PFSK-1 (cell line): ENCODE measurements around the gene NUDCD3.

Experiments used
- POLR2AphosphoS5 ChIP-seq: IDR thresholded peaks from 2 replicates; pipeline ENCODE4 v1.6.1; 2012; ENCODE audit warnings: low read depth, mild to moderate bottlenecking, control low read depth, low read length, moderate library complexity
- SIN3A ChIP-seq: IDR thresholded peaks from 2 replicates; pipeline ENCODE4 v1.6.1; 2012; ENCODE audit warnings: mild to moderate bottlenecking, low read length, moderate library complexity, borderline replicate concordance; ENCODE audit not compliant: insufficient read depth

DNA sequence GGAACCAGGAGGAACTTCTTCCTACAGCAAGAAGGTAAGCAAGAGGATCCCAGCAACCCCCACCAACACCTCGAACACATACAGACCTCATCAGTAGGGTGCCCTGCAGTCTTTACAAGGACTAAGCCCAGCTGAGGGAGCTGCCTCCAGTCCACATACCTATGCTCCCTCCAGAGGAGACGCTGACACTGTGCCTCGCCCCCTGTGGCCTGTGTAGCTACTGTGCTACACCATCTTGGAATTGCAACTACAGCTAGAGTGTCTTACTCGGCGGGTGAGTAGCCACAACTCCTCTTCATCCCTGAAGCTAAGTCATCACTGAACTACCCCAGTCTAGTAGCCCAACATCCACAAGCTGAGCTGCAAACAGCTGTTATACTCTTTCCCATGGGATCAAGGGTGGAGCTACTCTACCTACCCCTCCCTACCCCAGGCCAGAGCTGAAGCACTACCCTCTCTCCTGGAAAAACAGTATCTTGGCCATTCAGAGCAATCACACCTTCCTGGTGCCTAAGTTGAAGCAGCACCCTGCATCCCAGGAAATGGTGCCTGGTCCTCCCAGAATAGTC is 122.9 kb downstream of the NUDCD3 start:
- no peak for TF ChIP-seq POLR2AphosphoS5
- TF ChIP-seq SIN3A = no peak
